H9 (cell line): ENCODE measurements around the gene HEATR5A. TPM values are rescaled to one million over a fixed set of nuclear protein-coding genes. Genes with fewer than 3 reads are reported as not detected.

Experiments
- DNase-seq: peaks from one replicate; pipeline ENCODE4 v3.0.0-alpha.2; 2017
- H2AFZ ChIP-seq: one replicate; pipeline ENCODE4 v1.6.1; 2013; ENCODE audit warnings: mild to moderate bottlenecking, low read length, control low read depth, moderate library complexity
- H2AK5ac ChIP-seq: 2 replicates; pipeline ENCODE4 v1.6.1; 2013; ENCODE audit warnings: low read length, control low read depth, mixed read lengths; ENCODE audit not compliant: insufficient read length
- H2BK120ac ChIP-seq: one replicate; pipeline ENCODE4 v1.6.1; 2013; ENCODE audit warnings: low read depth, mild to moderate bottlenecking, low read length, control low read depth, inconsistent platforms; ENCODE audit not compliant: poor library complexity, severe bottlenecking
- H2BK12ac ChIP-seq: 2 replicates; pipeline ENCODE4 v1.6.1; 2013; ENCODE audit warnings: low read length, control low read depth, mixed read lengths, low read depth; ENCODE audit not compliant: insufficient read length
- H2BK15ac ChIP-seq: 2 replicates; pipeline ENCODE4 v1.6.1; 2013; ENCODE audit warnings: low read depth, low read length, control low read depth
- H2BK20ac ChIP-seq: one replicate; pipeline ENCODE4 v1.6.1; 2013; ENCODE audit warnings: low read depth, mild to moderate bottlenecking, low read length, control low read depth, inconsistent platforms; ENCODE audit not compliant: poor library complexity, severe bottlenecking
- H2BK5ac ChIP-seq: 2 replicates; pipeline ENCODE4 v1.6.1; 2013; ENCODE audit warnings: low read length, control low read depth, mixed read lengths; ENCODE audit not compliant: insufficient read length
- H3K14ac ChIP-seq: 2 replicates; pipeline ENCODE4 v1.6.1; 2013; ENCODE audit warnings: low read length, control low read depth; ENCODE audit not compliant: insufficient read depth
- H3K18ac ChIP-seq: 2 replicates; pipeline ENCODE4 v1.6.1; 2013; ENCODE audit warnings: low read depth, mild to moderate bottlenecking, mixed read lengths, low read length, control low read depth; ENCODE audit not compliant: insufficient read length
- H3K23ac ChIP-seq: 2 replicates; pipeline ENCODE4 v1.6.1; 2013; ENCODE audit warnings: low read length, control low read depth, mixed read lengths, low read depth; ENCODE audit not compliant: insufficient read length
- H3K23me2 ChIP-seq: 2 replicates; pipeline ENCODE4 v1.6.1; 2013; ENCODE audit warnings: low read depth, mild to moderate bottlenecking, mixed read lengths, low read length, control low read depth; ENCODE audit not compliant: insufficient read length, poor library complexity, severe bottlenecking
- H3K27ac ChIP-seq: 2 replicates; pipeline ENCODE4 v1.5.1; 2013; ENCODE audit warnings: low read length, control low read depth, mixed read lengths, low read depth; ENCODE audit not compliant: insufficient read length
- H3K27me3 ChIP-seq: 2 replicates; pipeline ENCODE4 v1.6.1; 2013; ENCODE audit warnings: low read length, control low read depth, inconsistent platforms; ENCODE audit not compliant: insufficient read depth
- H3K4ac ChIP-seq: 2 replicates; pipeline ENCODE4 v1.6.1; 2013; ENCODE audit warnings: low read depth, mild to moderate bottlenecking, control low read depth, inconsistent platforms, low read length, moderate library complexity
- H3K4me1 ChIP-seq: 2 replicates; pipeline ENCODE4 v1.6.1; 2013; ENCODE audit warnings: low read length, control low read depth, inconsistent platforms; ENCODE audit not compliant: insufficient read depth
- H3K4me2 ChIP-seq: 2 replicates; pipeline ENCODE4 v1.6.1; 2013; ENCODE audit warnings: low read length, control low read depth, mixed read lengths; ENCODE audit not compliant: insufficient read length, insufficient read depth
- H3K56ac ChIP-seq: 2 replicates; pipeline ENCODE4 v1.6.1; 2013; ENCODE audit warnings: low read depth, mild to moderate bottlenecking, mixed read lengths, low read length, control low read depth; ENCODE audit not compliant: insufficient read length
- H3K79me1 ChIP-seq: 2 replicates; pipeline ENCODE4 v1.6.1; 2013; ENCODE audit warnings: low read depth, mild to moderate bottlenecking, moderate library complexity, low read length, control low read depth, inconsistent platforms; ENCODE audit not compliant: insufficient read depth, poor library complexity, severe bottlenecking
- H3K79me2 ChIP-seq: 2 replicates; pipeline ENCODE4 v1.6.1; 2013; ENCODE audit warnings: low read length, control low read depth, inconsistent platforms; ENCODE audit not compliant: insufficient read depth
- H3K9ac ChIP-seq: 2 replicates; pipeline ENCODE4 v1.6.1; 2013; ENCODE audit warnings: low read length, control low read depth, mixed read lengths; ENCODE audit not compliant: insufficient read length; ENCODE audit errors: extremely low read depth
- H3K9me3 ChIP-seq: one replicate; pipeline ENCODE4 v1.6.1; 2013; ENCODE audit warnings: low read depth, low read length, inconsistent platforms; ENCODE audit not compliant: control insufficient read depth
- H3T11ph ChIP-seq: one replicate; pipeline ENCODE4 v1.6.1; 2013; ENCODE audit warnings: mild to moderate bottlenecking, low read length, control low read depth, inconsistent platforms
- H4K20me1 ChIP-seq: one replicate; pipeline ENCODE4 v1.6.1; 2013; ENCODE audit not compliant: control insufficient read depth, insufficient read length, insufficient read depth
- H4K5ac ChIP-seq: 2 replicates; pipeline ENCODE4 v1.6.1; 2013; ENCODE audit warnings: low read depth, mild to moderate bottlenecking, mixed read lengths, low read length, control low read depth; ENCODE audit not compliant: insufficient read length
- H4K8ac ChIP-seq: replicated peaks from 2 replicates; pipeline ENCODE4 v1.6.1; 2013; ENCODE audit warnings: low read length, control low read depth, mixed read lengths, low read depth; ENCODE audit not compliant: insufficient read length
- H4K91ac ChIP-seq: 2 replicates; pipeline ENCODE4 v1.6.1; 2013; ENCODE audit warnings: low read depth, mild to moderate bottlenecking, moderate library complexity, mixed read lengths, low read length, control low read depth; ENCODE audit not compliant: insufficient read length
- H3K27ac Mint-ChIP-seq, 3 experiments: 2 replicates in 2 of 3; 3 replicates in 1 of 3; pipeline ENCODE4 v1.8.0; 2020 to 2021; ENCODE audit warnings: mixed read lengths in 3 of 3, mild to moderate bottlenecking in 1 of 3, moderate library complexity in 1 of 3
- H3K27me3 Mint-ChIP-seq: 2 replicates; pipeline ENCODE4 v1.8.0; 2021; ENCODE audit warnings: low read depth, mild to moderate bottlenecking, moderate library complexity, mixed read lengths
- H3K36me3 Mint-ChIP-seq, 3 experiments: 2 replicates in 2 of 3; 3 replicates in 1 of 3; pipeline ENCODE4 v1.8.0; 2020 to 2021; ENCODE audit warnings: low read depth in 3 of 3, mixed read lengths in 3 of 3; ENCODE audit not compliant: insufficient read depth in 1 of 3
- H3K4me1 Mint-ChIP-seq, 2 experiments: 2 replicates each; pipeline ENCODE4 v1.8.0; 2020; ENCODE audit warnings: mixed read lengths in 2 of 2
- H3K4me3 Mint-ChIP-seq, 2 experiments: 2 replicates in 1 of 2; 3 replicates in 1 of 2; pipeline ENCODE4 v1.8.0; 2020 to 2021; ENCODE audit warnings: mild to moderate bottlenecking in 2 of 2, mixed read lengths in 2 of 2, moderate library complexity in 1 of 2
- H3K9me3 Mint-ChIP-seq, 2 experiments: 2 replicates in 1 of 2; 3 replicates in 1 of 2; pipeline ENCODE4 v1.8.0; 2020; ENCODE audit warnings: mild to moderate bottlenecking in 2 of 2, mixed read lengths in 2 of 2, moderate library complexity in 1 of 2
- WGBS: extraction: QIAGEN DNeasy Blood & Tissue Kit; methylation state at CpG from one replicate; pipeline ENCODE4 v1.1.7; 2013; ENCODE audit warnings: missing lambda C conversion rate, low lambda C conversion rate, mixed read lengths; ENCODE audit not compliant: insufficient read length; ENCODE audit errors: extremely low coverage; 5-methylcytosine and 5-hydroxymethylcytosine counted together
- total RNA-seq: library from RNA; stranded (reverse); gene quantifications from 2 replicates; pipeline ENCODE4 v1.2.1, GENCODE V29; 2021
- TF ChIP-seq, protein P1 (sequence below): fragments of 200-600 bp; sonication (generic); conservative IDR thresholded peaks from 3 replicates; pipeline ENCODE4 v1.8.0; 2021; ENCODE audit warnings: antibody characterized with exemption, mild to moderate bottlenecking

HEATR5A gene
- total RNA-seq, 1 experiment from 2014 or later, result 21.2 TPM

- TF ChIP-seq, protein P1, sequence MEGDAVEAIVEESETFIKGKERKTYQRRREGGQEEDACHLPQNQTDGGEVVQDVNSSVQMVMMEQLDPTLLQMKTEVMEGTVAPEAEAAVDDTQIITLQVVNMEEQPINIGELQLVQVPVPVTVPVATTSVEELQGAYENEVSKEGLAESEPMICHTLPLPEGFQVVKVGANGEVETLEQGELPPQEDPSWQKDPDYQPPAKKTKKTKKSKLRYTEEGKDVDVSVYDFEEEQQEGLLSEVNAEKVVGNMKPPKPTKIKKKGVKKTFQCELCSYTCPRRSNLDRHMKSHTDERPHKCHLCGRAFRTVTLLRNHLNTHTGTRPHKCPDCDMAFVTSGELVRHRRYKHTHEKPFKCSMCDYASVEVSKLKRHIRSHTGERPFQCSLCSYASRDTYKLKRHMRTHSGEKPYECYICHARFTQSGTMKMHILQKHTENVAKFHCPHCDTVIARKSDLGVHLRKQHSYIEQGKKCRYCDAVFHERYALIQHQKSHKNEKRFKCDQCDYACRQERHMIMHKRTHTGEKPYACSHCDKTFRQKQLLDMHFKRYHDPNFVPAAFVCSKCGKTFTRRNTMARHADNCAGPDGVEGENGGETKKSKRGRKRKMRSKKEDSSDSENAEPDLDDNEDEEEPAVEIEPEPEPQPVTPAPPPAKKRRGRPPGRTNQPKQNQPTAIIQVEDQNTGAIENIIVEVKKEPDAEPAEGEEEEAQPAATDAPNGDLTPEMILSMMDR, result no peak
- H3K27ac Mint-ChIP-seq, result no peak overlapping the region; a peak in 1 of 7 replicates
- peaks cover 0 to 2% (median 0%) of the 10 kb centered on the region in 3 experiments; a peak in 2 of 7 replicates for H3K36me3 Mint-ChIP-seq
- H2BK12ac ChIP-seq, result no peak overlapping the region
- no peak overlapping the region for H2BK5ac ChIP-seq
- H3K9me3 Mint-ChIP-seq, result no peaks in the 10 kb centered on the region
- H3K4me2 ChIP-seq, result no peak overlapping the region
- H3K27me3 Mint-ChIP-seq, result no peaks in the 10 kb centered on the region; the same call in 1 of the 2 replicates
- no peak overlapping the region for H4K5ac ChIP-seq
- no peak overlapping the region for H3K23ac ChIP-seq
- no peak overlapping the region for H4K91ac ChIP-seq
- H3K4me1 Mint-ChIP-seq, result peaks cover 0 to 3% of the 10 kb centered on the region in 2 experiments; a peak in 1 of 4 replicates
- H2BK20ac ChIP-seq, result no peak overlapping the region
- no peak overlapping the region for H3K9ac ChIP-seq
- no peak for DNase-seq
- H3K4ac ChIP-seq, result no peak overlapping the region
- H3K27ac ChIP-seq, result no peak overlapping the region
- no peaks in the 10 kb centered on the region for H4K20me1 ChIP-seq
- H3K56ac ChIP-seq, result no peak overlapping the region
- H4K8ac ChIP-seq, result no peak overlapping the region
- no peaks in the 10 kb centered on the region for H3K79me2 ChIP-seq
- 100% methylated on average over 1 of the region's 10 CpGs for WGBS
- H3K18ac ChIP-seq, result no peak overlapping the region
- H3K4me3 Mint-ChIP-seq, result no peak overlapping the region
- H3K14ac ChIP-seq, result no peak overlapping the region
- H2BK15ac ChIP-seq, result no peak overlapping the region
- H3K79me1 ChIP-seq, result no peaks in the 10 kb centered on the region
- H3K4me1 ChIP-seq, result no peaks in the 10 kb centered on the region
- no peak overlapping the region for H2AK5ac ChIP-seq
- H3T11ph ChIP-seq, result no peak overlapping the region
- H3K23me2 ChIP-seq, result no peaks in the 10 kb centered on the region
- no peaks in the 10 kb centered on the region for H3K27me3 ChIP-seq
- H3K9me3 ChIP-seq, result no peaks in the 10 kb centered on the region
- H2AFZ ChIP-seq, result no peak overlapping the region
- H2BK120ac ChIP-seq, result no peak overlapping the region
Measured at GRCh38 chr14:31251028-31251958, 169.1 kb downstream of the HEATR5A start.
